Activated naive CD4-positive, alpha-beta T cell treated with anti-CD3 and anti-CD28 coated beads for 36 hours (primary cell): Measurements from ENCODE around the gene ZNF25. TPM values are rescaled to one million over a fixed set of nuclear protein-coding genes. Genes with fewer than 3 reads are reported as not detected.
"Not testable (repeated sequence)": the region's sequence is repeated elsewhere in the genome, so short reads cannot be mapped to it uniquely, and the experiment has no call there.

ENCODE experiments used
- CTCF ChIA-PET: fragments of 350-600 bp; sonication (Branson Sonifier 250); formaldehyde crosslinking; loops from one replicate; lab custom pipeline; 2021; ENCODE audit warnings: antibody characterized with exemption; lab: Charles Lee
- DNase-seq: peaks from one replicate; pipeline ENCODE4 v3.0.0-alpha.2; 2020
- H3K27ac Mint-ChIP-seq: one replicate; pipeline ENCODE4 v1.8.0; 2021; ENCODE audit warnings: mild to moderate bottlenecking, mixed read lengths
- H3K27me3 Mint-ChIP-seq: one replicate; pipeline ENCODE4 v1.8.0; 2021; ENCODE audit warnings: low read depth, mixed read lengths
- H3K36me3 Mint-ChIP-seq: one replicate; pipeline ENCODE4 v1.8.0; 2021; ENCODE audit warnings: low read depth, mixed read lengths
- H3K4me1 Mint-ChIP-seq: one replicate; pipeline ENCODE4 v1.8.0; 2021; ENCODE audit warnings: low read depth, mixed read lengths
- H3K4me3 Mint-ChIP-seq: one replicate; pipeline ENCODE4 v1.8.0; 2021; ENCODE audit warnings: mild to moderate bottlenecking, moderate library complexity, mixed read lengths
- H3K9me3 Mint-ChIP-seq: one replicate; pipeline ENCODE4 v1.8.0; 2021; ENCODE audit warnings: mixed read lengths
- intact Hi-C: fragments of 100-400 bp; cut with micrococcal nuclease; formaldehyde crosslinking; loops from one replicate; pipeline ENCODE4 v1.15.1; 2023
- total RNA-seq, 2 experiments: library from RNA; stranded (reverse); gene quantifications; one replicate each; pipeline ENCODE4 v1.2.3, GENCODE V29; 2021

Gene ZNF25
- total RNA-seq, 2 experiments from 2014 or later: 7.6 to 9.4 TPM

DNA sequence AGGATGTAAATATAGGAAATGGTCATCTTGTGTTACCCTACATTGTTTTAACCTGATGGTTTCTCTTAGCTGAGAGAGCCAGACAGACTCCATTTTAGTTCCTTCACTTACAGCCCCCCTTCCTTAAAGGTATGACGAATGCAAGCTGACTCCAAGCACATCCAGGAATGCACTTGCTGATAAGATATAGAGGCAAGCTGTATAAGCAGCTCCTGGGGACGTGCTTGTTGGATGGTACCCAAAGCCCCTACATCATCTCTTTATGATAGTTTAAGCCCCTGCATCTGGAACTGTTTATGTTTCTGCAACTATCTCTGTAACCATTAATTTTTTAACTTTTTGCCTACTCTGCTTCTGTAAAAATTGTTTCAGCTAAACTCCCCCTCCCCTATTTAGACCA is 41.7 kb downstream of the ZNF25 start:
- Mint-ChIP-seq H3K4me3 (no peak overlapping the region), H3K36me3 (no peaks in the 10 kb centered on the region), H3K4me1 (no peaks in the 10 kb centered on the region), H3K27ac (no peak overlapping the region), H3K9me3 (no peaks in the 10 kb centered on the region), H3K27me3 (no peaks in the 10 kb centered on the region)
- CTCF ChIA-PET: no interaction called here
- DNase-seq: no peak
- intact Hi-C loops: no loop called here

GRCh38 chr10:37930423-37930822 is 46.0 kb downstream of the ZNF25 start:
- CTCF ChIA-PET: no interaction called here
- no peak overlapping the region for H3K4me3 Mint-ChIP-seq

DNA sequence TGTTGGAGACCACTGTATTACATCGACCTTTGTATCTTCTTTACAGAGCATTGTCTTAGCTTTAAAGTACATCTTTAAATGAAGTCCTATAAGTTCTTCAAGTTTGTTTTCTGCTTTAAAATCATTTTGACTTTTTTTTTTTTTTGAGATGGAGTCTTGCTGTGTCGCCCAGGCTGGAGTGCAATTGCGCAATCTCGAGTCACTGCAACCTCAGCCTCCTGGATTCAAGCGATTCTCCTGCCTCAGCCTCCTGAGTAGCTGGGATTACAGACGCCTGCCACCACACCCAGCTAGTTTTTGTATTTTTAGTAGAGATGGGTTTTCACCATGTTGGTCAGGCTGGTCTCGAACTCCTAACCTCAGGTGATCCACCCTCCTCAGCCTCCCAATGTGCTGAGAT is 68.3 kb downstream of the ZNF25 start:
- H3K27ac Mint-ChIP-seq, H3K27me3 Mint-ChIP-seq, H3K36me3 Mint-ChIP-seq, H3K4me1 Mint-ChIP-seq, H3K4me3 Mint-ChIP-seq, CTCF ChIA-PET, intact Hi-C loops, DNase-seq: not testable (repeated sequence)
- H3K9me3 Mint-ChIP-seq: peaks cover 11% of the 10 kb centered on the region

More at GRCh38 chr10:37930423-37930822, 46.0 kb downstream of the ZNF25 start:
- H3K36me3 Mint-ChIP-seq: no peaks in the 10 kb centered on the region
- DNase-seq: no peak
- no peaks in the 10 kb centered on the region for H3K4me1 Mint-ChIP-seq
- no peaks in the 10 kb centered on the region for H3K9me3 Mint-ChIP-seq
- intact Hi-C loops: no loop called here
- no peak overlapping the region for H3K27ac Mint-ChIP-seq
- no peaks in the 10 kb centered on the region for H3K27me3 Mint-ChIP-seq

GRCh38 chr10:37906382-37906781 is 70.1 kb downstream of the ZNF25 start:
- H3K27ac Mint-ChIP-seq: no peak overlapping the region
- DNase-seq: no peak
- intact Hi-C loops: no loop called here
- CTCF ChIA-PET: no interaction called here
- H3K4me3 Mint-ChIP-seq: no peak overlapping the region
- no peaks in the 10 kb centered on the region for H3K4me1 Mint-ChIP-seq
- no peaks in the 10 kb centered on the region for H3K36me3 Mint-ChIP-seq
- no peaks in the 10 kb centered on the region for H3K27me3 Mint-ChIP-seq
- peaks cover 12% of the 10 kb centered on the region for H3K9me3 Mint-ChIP-seq

Other genes starting within 250 kb of the ZNF25 start
- 1 to 10 TPM; 4.6 to 5.5 TPM for gene ZNF248, start 119.0 kb downstream of the ZNF25 start, total RNA-seq
- gene ZNF33A, start 34.0 kb upstream of the ZNF25 start, total RNA-seq: 10 to 100 TPM; 26.2 to 27.1 TPM
- 10 to 100 TPM; 15.5 to 18.8 TPM for gene ZNF37A, start 117.7 kb upstream of the ZNF25 start, total RNA-seq